ENCODE data around the gene ZBTB44.

Gene ZBTB44

GRCh38 chr11:130278151-130278550, 36.6 kb downstream of the ZBTB44 start:
- H3K27me3 ChIP-seq (ENCODE audit: insufficient read depth, low read length, poor library complexity, severe bottlenecking) = no peaks in the 10 kb centered on the region
- H3K4me3 ChIP-seq (ENCODE audit: low read length, poor library complexity, severe bottlenecking) = no peak overlapping the region
- no peaks in the 10 kb centered on the region for H3K9me2 ChIP-seq (replicated peaks; ENCODE audit: low read depth, low read length)
- TF ChIP-seq, protein P1, sequence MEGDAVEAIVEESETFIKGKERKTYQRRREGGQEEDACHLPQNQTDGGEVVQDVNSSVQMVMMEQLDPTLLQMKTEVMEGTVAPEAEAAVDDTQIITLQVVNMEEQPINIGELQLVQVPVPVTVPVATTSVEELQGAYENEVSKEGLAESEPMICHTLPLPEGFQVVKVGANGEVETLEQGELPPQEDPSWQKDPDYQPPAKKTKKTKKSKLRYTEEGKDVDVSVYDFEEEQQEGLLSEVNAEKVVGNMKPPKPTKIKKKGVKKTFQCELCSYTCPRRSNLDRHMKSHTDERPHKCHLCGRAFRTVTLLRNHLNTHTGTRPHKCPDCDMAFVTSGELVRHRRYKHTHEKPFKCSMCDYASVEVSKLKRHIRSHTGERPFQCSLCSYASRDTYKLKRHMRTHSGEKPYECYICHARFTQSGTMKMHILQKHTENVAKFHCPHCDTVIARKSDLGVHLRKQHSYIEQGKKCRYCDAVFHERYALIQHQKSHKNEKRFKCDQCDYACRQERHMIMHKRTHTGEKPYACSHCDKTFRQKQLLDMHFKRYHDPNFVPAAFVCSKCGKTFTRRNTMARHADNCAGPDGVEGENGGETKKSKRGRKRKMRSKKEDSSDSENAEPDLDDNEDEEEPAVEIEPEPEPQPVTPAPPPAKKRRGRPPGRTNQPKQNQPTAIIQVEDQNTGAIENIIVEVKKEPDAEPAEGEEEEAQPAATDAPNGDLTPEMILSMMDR (conservative IDR thresholded peaks at IDR 0.05; ENCODE audit: low read length) = no peak
- no peak for TF ChIP-seq EZH2phosphoT487 (IDR thresholded peaks at IDR 0.05; ENCODE audit: borderline replicate concordance)
- H3K36me3 ChIP-seq (ENCODE audit: insufficient read depth, low read length) = peaks cover 22% of the 10 kb centered on the region
- H3K9me3 ChIP-seq (ENCODE audit: insufficient read depth, low read depth, low read length) = peaks cover 7% of the 10 kb centered on the region; the same call in 1 of the 2 replicates
- H3K9ac ChIP-seq (ENCODE audit: low read depth, low read length, poor library complexity, severe bottlenecking) = no peak overlapping the region
- H4K20me1 ChIP-seq (ENCODE audit: insufficient read depth, low read length, poor library complexity, severe bottlenecking) = peaks cover 38% of the 10 kb centered on the region
- peaks cover 6% of the 10 kb centered on the region for H3K4me1 ChIP-seq (ENCODE audit: insufficient read depth, low read length, poor library complexity, severe bottlenecking)
- no peak overlapping the region for H3K4me2 ChIP-seq (ENCODE audit: low read depth, low read length, poor library complexity, severe bottlenecking)
- no peak overlapping the region for H2AFZ ChIP-seq (ENCODE audit: low read length)
- no peaks in the 10 kb centered on the region for H3F3A ChIP-seq (ENCODE audit: low read depth)
- H3K79me2 ChIP-seq (ENCODE audit: insufficient read depth, low read length) = peaks cover 82% of the 10 kb centered on the region

GRCh38 chr11:130272336-130272735, 42.4 kb downstream of the ZBTB44 start:
- Histone ChIP-seq H3K27me3 (ENCODE audit: insufficient read depth, low read length, poor library complexity, severe bottlenecking) (no peaks in the 10 kb centered on the region), H3K36me3 (ENCODE audit: insufficient read depth, low read length) (peaks cover 23% of the 10 kb centered on the region), H3K9me3 (ENCODE audit: insufficient read depth, low read depth, low read length) (no peaks in the 10 kb centered on the region), H3K4me1 (ENCODE audit: insufficient read depth, low read length, poor library complexity, severe bottlenecking) (no peaks in the 10 kb centered on the region), H4K20me1 (ENCODE audit: insufficient read depth, low read length, poor library complexity, severe bottlenecking) (peaks cover 36% of the 10 kb centered on the region), H3K4me2 (ENCODE audit: low read depth, low read length, poor library complexity, severe bottlenecking) (no peak overlapping the region), H3K4me3 (ENCODE audit: low read length, poor library complexity, severe bottlenecking) (no peak overlapping the region), H3K9ac (ENCODE audit: low read depth, low read length, poor library complexity, severe bottlenecking) (no peak overlapping the region), H2AFZ (ENCODE audit: low read length) (no peak overlapping the region), H3K79me2 (ENCODE audit: insufficient read depth, low read length) (peaks cover 55% of the 10 kb centered on the region), H3F3A (ENCODE audit: low read depth) (no peaks in the 10 kb centered on the region), H3K9me2 (replicated peaks; ENCODE audit: low read depth, low read length) (no peaks in the 10 kb centered on the region)
- TF ChIP-seq, protein P1 (conservative IDR thresholded peaks at IDR 0.05; ENCODE audit: low read length) = no peak
- TF ChIP-seq EZH2phosphoT487 (IDR thresholded peaks at IDR 0.05; ENCODE audit: borderline replicate concordance) = no peak

- H3K4me2 ChIP-seq (ENCODE audit: low read depth, low read length, poor library complexity, severe bottlenecking) = no peak overlapping the region
These were observed 45.3 kb downstream of the ZBTB44 start for GRCh38 chr11:130269326-130269943.

More at GRCh38 chr11:130269326-130269943, 45.3 kb downstream of the ZBTB44 start:
- TF ChIP-seq, protein P1 (conservative IDR thresholded peaks at IDR 0.05; ENCODE audit: low read length) = no peak
- no peak for TF ChIP-seq EZH2phosphoT487 (IDR thresholded peaks at IDR 0.05; ENCODE audit: borderline replicate concordance)
- H3K9ac ChIP-seq (ENCODE audit: low read depth, low read length, poor library complexity, severe bottlenecking) = no peak overlapping the region
- H3K27me3 ChIP-seq (ENCODE audit: insufficient read depth, low read length, poor library complexity, severe bottlenecking) = no peaks in the 10 kb centered on the region
- no peaks in the 10 kb centered on the region for H3K9me2 ChIP-seq (replicated peaks; ENCODE audit: low read depth, low read length)
- H3K4me3 ChIP-seq (ENCODE audit: low read length, poor library complexity, severe bottlenecking) = no peak overlapping the region
- H3K79me2 ChIP-seq (ENCODE audit: insufficient read depth, low read length) = peaks cover 51% of the 10 kb centered on the region
- H3F3A ChIP-seq (ENCODE audit: low read depth) = no peaks in the 10 kb centered on the region
- H2AFZ ChIP-seq (ENCODE audit: low read length) = no peak overlapping the region
- H3K9me3 ChIP-seq (ENCODE audit: insufficient read depth, low read depth, low read length) = no peaks in the 10 kb centered on the region
- H3K36me3 ChIP-seq (ENCODE audit: insufficient read depth, low read length) = peaks cover 41% of the 10 kb centered on the region
- H3K4me1 ChIP-seq (ENCODE audit: insufficient read depth, low read length, poor library complexity, severe bottlenecking) = peaks cover 4% of the 10 kb centered on the region
- H4K20me1 ChIP-seq (ENCODE audit: insufficient read depth, low read length, poor library complexity, severe bottlenecking) = peaks cover 33% of the 10 kb centered on the region
